ENCODE measurements around the gene ELAPOR1.
A peak's percentile ranks its signal among the peaks of the same experiment; 100 is the strongest.

ELAPOR1 gene

DNA sequence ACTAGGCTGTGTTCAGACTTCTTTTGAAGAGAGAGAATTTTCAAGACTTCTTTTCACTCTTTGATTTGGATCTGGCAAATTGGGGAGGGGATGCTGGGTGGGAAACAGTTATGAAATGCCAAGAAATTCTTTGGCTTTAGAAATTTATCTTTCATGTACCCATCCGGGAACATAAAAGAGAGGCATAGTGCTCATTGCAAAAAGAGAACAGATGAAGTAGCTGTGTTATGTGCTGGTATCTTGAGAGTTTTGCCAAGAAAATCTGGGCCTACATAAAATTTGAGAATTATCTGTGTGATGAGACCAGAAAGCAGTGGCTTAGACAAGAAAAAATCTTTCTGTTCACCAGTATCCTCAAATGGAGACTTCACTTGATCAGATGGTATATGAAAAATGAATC lies 19.0 kb upstream of the ELAPOR1 start:
- DNase-seq (ENCODE audit: low spot score), result no peak

- DNase-seq (ENCODE audit: low spot score), result peak; percentile 3
Measured at GRCh38 chr1:109095631-109096030, 18.3 kb upstream of the ELAPOR1 start.

DNA sequence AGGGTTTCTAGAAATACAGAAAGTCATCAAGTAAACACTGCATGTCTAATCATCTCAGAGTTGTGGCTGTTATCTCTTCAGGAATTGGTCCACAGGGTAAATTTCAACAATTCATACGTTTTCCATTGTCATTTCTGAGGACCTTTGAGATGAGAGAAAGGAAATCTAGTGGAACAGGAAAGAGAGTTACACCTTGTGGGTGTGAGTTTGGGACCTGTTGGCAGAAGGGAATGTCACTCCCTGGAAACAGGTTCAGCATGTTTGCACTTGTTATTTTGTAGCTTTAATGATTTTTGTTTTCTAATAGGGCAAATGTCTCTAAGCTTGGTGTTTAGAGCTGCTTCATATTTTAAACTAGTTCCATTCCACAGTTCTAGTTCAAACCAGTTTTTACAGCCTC lies 17.8 kb upstream of the ELAPOR1 start:
- DNase-seq (ENCODE audit: low spot score), result peak; percentile 4

GRCh38 chr1:109099938-109100773 lies 13.8 kb upstream of the ELAPOR1 start:
- DNase-seq (ENCODE audit: low spot score), result peak; percentile 94

DNA sequence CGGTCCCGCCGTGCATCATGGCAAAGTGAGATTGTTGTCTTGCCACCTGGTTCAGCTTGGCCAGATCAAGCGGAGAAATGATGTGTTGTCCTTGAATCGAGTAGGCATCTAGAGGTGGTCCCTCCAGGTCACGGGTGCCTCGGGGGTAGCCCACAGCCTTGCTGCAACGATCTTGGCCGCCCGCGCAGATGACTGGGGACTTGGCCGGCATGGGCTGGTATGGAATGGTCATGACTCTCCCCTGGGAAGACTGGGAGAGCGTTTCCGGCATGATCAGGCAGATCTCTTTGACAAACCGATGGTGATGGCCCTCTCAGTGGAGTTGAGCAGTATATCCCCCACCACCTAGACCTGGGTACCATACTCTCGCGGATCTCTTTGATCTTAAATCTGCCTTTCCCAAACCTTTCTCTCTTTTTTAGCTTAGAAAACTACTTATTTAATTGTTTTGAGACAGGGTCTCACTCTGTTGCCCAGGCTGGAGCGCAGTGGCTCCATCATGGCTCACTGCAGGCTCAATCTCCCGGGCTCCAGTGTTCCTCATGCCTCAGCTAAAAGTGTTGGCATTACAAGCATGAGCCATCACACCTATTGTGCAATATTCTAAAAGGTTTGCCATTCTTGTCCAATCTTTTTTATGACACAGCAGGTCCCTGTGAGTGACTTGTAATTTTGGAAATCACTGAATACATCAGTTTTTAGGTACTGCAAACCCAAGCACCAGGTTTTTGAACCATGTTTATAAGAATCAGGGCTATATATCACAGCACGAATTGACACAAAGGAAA lies 9.4 kb upstream of the ELAPOR1 start:
- DNase-seq (ENCODE audit: low spot score), result no peak

GRCh38 chr1:109105881-109106280 lies 8.0 kb upstream of the ELAPOR1 start:
- no peak for DNase-seq (ENCODE audit: low spot score)

DNA sequence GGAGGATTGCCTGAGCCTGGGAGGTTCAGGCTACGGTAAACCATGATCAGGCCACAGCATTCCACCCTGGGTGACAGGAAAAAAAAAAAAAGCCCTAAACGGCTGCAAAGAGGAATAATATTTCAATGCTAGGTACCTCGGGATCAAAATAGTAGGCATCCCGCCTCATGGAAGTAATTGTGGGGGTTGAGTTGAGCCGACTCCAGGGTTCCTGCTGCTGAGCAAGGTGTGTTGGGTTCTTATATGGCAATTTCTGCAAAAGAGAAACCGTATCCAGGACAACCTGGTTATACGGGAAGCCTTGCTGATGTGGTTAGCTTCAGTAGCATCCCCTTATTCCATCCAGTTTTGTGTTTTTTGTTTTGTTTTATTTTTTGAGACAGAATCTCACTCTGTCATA lies 6.1 kb upstream of the ELAPOR1 start:
- DNase-seq (ENCODE audit: low spot score), result no peak

DNA sequence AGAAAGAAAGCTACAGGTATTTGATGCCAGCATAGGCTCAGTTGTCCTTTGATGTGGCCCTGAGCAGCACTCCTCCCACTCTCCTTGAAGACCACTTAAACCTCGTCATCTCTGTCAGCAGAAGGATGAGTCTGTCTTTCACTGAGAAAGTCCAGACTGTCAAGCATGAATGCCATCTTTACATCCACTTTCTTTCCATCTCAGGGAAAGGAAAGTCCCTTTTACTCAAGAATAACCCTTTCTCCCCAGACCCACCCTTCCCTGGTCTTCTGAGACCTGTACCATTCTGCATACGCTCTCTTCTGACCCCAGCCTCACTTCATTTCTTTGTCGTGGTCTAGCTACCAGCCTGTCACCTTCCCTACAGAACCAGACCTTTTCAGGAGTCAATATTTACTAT lies 4.0 kb upstream of the ELAPOR1 start:
- DNase-seq (ENCODE audit: low spot score), result no peak

- no peak for DNase-seq (ENCODE audit: low spot score)
Measured at GRCh38 chr1:109111386-109112055, 2.4 kb upstream of the ELAPOR1 start.

DNA sequence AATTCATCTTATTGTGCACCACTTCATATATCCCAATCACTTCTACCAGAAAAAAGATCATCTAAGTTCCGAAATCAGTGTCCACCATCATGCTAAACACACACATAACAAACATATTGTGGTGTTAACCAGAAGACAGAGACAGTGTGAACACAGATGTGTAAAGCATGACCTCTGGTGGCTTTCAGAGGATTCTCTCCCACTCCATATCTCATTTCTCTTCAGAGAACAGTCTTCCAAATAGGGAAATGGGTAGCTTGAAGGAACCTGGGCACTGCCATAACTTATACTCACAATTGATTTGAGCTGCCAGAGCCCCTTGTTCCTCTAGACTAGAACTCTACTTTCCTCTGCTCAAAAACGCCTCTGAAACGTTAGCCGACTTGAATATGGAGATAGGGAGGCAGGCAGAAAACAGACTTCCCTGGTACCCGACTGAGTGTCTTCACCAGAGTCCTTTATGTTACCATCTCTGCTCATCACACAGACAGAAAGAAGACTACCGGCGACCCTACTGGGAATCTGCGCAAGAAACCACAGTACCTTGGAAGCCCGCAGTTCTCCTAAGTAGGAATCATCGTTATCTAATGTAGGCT lies 1.8 kb upstream of the ELAPOR1 start:
- peak; percentile 42 for DNase-seq (ENCODE audit: low spot score)

GRCh38 chr1:109112652-109113285 lies 1.1 kb upstream of the ELAPOR1 start:
- peak; percentile 90 for DNase-seq (ENCODE audit: low spot score)

GRCh38 chr1:109114342-109114674 lies 393 bp downstream of the ELAPOR1 start:
- no peak for DNase-seq (ENCODE audit: low spot score)

- no peak for DNase-seq (ENCODE audit: low spot score)
Measured at GRCh38 chr1:109115685-109116084, 1.8 kb downstream of the ELAPOR1 start.

DNA sequence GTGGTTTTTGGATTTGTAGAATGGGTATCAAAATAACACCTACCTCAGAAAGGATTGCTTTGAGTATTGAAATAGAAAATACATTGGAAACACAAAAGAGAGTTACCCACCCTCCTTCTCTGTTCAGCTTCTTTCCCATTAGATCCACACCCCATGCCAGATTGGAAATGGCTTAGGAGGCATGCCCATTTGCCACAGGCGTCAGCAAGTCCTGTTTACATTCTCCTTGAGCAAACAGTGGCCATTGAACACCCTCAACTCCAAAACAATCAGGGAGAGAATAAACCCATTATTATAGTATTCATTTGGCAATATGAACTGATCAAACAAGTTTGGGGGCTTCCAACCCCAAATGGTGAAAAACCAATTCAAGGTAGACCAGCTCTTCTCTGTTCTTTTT lies 2.4 kb downstream of the ELAPOR1 start:
- no peak for DNase-seq (ENCODE audit: low spot score)

GRCh38 chr1:109118089-109118488 lies 4.2 kb downstream of the ELAPOR1 start:
- no peak for DNase-seq (ENCODE audit: low spot score)

DNA sequence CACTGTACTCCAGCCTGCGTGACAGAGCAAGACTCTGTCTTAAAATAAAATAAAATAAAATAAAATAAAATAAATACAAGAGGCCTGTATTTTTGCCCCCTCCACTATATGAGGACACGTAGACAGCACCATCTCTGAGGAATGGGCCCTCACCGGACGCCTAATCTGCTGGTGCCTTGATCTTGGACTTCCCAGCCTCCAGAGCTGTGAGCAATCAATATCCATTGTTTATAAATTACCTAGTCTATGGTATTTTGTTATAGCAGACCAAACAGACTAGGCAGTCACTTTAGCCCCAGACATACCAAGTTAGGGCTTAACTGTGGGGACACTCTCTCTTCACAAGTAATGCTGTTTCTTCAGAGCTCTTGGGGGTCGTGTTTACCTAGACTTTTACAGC lies 6.4 kb downstream of the ELAPOR1 start:
- DNase-seq (ENCODE audit: low spot score), result no peak

DNA sequence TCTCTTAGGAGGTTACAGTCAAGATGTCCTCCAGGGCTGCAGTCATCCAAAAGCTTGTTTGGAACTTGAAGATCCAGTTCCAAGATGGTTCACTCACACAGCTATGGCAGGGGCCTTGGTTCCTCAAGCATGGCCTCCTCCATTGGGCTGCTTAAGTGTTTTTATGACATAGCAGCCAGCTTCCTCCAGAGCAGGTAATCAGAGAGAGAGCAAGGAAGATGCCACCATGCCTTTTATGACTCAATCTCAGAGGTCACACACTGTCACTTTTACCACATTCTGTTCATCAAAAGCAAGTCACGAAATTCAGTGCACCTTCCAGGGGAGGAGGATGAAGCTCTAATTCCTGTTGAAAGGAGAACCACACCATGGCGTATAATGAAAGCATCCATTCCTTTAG lies 17.1 kb downstream of the ELAPOR1 start:
- DNase-seq (ENCODE audit: low spot score), result no peak

GRCh38 chr1:109131800-109132199 lies 17.9 kb downstream of the ELAPOR1 start:
- DNase-seq (ENCODE audit: low spot score), result no peak

DNA sequence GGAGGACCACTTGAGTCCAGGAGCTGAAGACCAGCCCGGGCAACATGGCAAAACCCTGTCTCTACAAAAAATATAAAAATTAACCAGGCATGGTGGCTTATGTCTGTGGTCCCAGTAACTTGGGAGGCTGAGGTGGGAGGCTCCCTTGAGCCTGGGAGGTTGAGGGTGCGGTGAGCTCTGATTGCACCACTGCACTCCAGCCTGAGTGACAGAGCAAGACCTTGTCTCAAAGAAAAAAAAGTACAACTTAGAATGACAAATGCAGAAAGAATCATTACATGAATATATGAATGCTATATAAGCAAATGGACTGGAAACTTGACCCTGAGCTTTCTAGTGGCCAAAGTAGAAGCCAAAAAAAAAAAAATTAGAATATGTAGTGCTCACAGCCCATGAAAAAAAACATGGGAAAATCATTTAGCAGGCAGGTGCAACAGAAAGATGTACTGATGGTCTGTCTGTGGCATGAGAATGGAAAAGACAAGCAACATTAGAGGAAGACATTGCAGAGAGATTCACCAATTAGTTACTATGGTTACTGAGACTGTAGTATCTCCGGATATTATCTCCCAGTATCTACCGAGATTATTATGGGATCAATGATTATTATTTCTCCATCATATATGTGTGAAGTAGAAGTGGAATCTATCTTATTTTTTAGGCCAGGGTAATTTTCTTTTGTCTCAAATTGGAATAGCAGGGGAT lies 19.2 kb downstream of the ELAPOR1 start:
- DNase-seq (ENCODE audit: low spot score), result no peak

- no peak for DNase-seq (ENCODE audit: low spot score)
Measured at GRCh38 chr1:109133815-109134214, 19.9 kb downstream of the ELAPOR1 start.

GRCh38 chr1:109134423-109134822 lies 20.5 kb downstream of the ELAPOR1 start:
- DNase-seq (ENCODE audit: low spot score), result peak; percentile 69
